Activated naive CD4-positive, alpha-beta T cell treated with anti-CD3 and anti-CD28 coated beads, Interleukin-2, amount 50 U/mL, for 24 hours (primary cell): ENCODE data around the gene SYT6.

Experiments used
- H3K27ac Mint-ChIP-seq: one replicate; pipeline ENCODE4 v1.8.0; 2021; ENCODE audit warnings: mild to moderate bottlenecking, mixed read lengths
- H3K27me3 Mint-ChIP-seq: one replicate; pipeline ENCODE4 v1.8.0; 2021; ENCODE audit warnings: mixed read lengths
- H3K36me3 Mint-ChIP-seq: one replicate; pipeline ENCODE4 v1.8.0; 2021; ENCODE audit warnings: mixed read lengths
- H3K4me1 Mint-ChIP-seq: one replicate; pipeline ENCODE4 v1.8.0; 2021; ENCODE audit warnings: mixed read lengths
- H3K4me3 Mint-ChIP-seq: one replicate; pipeline ENCODE4 v1.8.0; 2021; ENCODE audit warnings: mild to moderate bottlenecking, mixed read lengths
- H3K9me3 Mint-ChIP-seq: one replicate; pipeline ENCODE4 v1.8.0; 2021; ENCODE audit warnings: mixed read lengths

SYT6 gene

DNA sequence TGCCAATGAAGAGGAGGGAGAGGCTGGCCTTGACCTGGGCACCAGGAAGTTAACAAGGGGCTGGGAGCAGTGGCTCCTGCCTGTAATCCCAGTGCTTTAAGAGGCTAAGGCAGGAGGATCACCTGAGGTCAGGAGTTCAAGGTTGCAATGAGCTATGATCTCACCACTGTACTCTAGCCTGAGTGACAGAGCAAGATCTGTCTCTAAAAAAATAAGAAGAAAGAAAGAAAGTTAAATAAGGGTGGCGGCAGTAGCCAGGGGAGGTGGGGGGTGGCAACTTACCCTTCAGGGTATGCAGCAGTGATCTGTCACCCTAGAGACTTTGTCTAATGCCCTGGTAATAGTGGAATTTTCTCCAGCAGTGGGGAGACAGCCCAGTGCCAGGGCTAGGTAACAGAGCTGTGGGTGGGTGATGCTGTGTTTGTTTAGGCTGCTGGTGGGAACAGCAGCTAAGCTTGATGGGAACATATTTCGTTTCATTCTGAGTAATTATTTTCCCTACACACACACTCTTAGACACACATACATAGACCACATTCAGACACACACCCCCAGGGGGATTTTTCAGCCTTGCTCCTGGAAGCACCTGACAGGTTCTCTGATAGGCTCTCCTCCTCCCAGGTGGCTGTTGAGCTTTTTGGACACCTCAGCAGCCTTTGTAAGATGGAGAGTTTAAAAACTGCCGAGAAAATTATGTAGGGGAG is 11.3 kb upstream of the SYT6 start:
- no peaks in the 10 kb centered on the region for H3K36me3 Mint-ChIP-seq
- no peaks in the 10 kb centered on the region for H3K9me3 Mint-ChIP-seq
- no peaks in the 10 kb centered on the region for H3K4me1 Mint-ChIP-seq
- H3K4me3 Mint-ChIP-seq: no peak overlapping the region
- H3K27ac Mint-ChIP-seq: no peak overlapping the region
- H3K27me3 Mint-ChIP-seq: peaks cover 14% of the 10 kb centered on the region

DNA sequence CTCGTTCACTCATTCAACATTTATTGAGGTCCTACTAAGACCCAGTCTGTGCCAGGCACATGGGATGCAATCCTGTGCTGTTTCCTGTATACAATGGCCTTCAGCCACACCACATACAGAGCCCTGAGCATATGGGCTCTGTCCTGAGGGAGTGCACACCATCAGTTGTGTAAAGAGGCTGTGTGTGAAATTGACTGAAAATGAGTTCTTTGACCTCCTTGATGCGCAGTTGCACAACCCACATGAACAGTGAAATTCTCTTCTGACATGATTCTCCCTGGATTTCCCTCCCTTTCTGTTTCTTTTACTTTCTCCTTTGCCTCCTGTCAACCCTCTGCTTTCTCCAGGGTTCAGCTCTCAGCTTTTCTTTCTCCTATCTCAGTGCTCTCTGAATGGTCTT is 6.3 kb upstream of the SYT6 start:
- Mint-ChIP-seq H3K4me1 (no peaks in the 10 kb centered on the region), H3K36me3 (no peaks in the 10 kb centered on the region), H3K27me3 (peaks cover 36% of the 10 kb centered on the region)

DNA sequence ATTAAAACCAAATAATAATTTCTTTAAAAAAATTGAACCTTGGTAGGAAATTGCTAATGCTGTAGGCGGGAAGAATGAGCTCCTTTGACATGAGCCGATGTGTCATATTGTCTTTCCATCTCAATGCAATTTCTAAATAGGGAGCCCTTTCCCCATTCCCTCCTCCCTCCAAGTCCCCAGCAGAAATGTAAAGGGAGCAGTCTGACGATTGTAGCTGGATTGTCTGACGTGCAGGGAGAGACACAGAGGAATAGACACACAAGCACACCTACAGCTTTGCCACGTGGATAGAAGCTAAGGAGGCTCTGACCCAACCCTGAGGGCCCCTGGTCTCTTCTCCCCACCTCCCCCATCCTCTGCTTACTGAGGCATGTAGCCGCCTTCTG is 3.6 kb upstream of the SYT6 start:
- H3K36me3 Mint-ChIP-seq: no peaks in the 10 kb centered on the region
- no peak overlapping the region for H3K27ac Mint-ChIP-seq
- H3K4me1 Mint-ChIP-seq: peaks cover 10% of the 10 kb centered on the region
- H3K27me3 Mint-ChIP-seq: peaks cover 45% of the 10 kb centered on the region
- no peaks in the 10 kb centered on the region for H3K9me3 Mint-ChIP-seq
- no peak overlapping the region for H3K4me3 Mint-ChIP-seq

More for the DNA sequence above, 6.3 kb upstream of the SYT6 start:
- Mint-ChIP-seq H3K4me3 (no peak overlapping the region), H3K9me3 (no peaks in the 10 kb centered on the region), H3K27ac (no peak overlapping the region)

DNA sequence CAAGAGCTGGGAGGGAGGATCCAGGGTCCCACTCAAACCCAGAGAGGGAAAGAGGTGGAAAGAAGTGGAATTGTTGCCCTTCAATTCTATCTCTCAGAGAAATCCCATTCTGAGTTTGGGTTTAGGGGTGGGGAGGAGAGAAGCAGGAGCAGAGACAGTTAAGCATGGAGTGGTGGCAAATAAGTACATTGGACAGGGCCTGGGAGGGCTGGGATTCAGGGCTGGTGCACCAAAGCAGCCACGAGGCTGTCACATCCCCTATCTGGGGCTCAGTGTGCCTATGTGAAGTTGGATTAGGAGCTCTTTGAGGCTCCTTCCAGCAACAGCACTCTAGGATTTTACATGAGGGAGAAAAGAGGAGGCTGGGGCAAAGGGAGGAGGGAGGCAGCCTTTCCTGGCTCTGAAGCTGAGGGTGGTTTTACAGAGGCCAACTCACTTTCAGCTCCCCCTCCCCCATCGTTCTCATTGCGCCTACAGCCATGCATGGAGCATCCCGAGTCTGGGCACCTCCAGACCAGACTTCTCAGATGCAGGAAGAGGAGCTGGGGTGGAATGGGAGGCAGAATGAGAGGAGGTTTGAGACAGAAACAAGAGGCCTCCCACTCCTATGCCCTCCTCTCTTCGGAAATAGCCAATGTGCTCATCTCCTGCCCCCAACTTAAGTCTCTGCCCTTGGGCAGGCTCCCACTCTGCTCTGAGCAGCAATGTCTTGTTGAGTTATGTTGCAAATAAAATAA is 3.0 kb upstream of the SYT6 start:
- no peaks in the 10 kb centered on the region for H3K36me3 Mint-ChIP-seq
- peaks cover 48% of the 10 kb centered on the region for H3K27me3 Mint-ChIP-seq
- H3K27ac Mint-ChIP-seq: no peak overlapping the region
- peaks cover 10% of the 10 kb centered on the region for H3K4me1 Mint-ChIP-seq
- no peak overlapping the region for H3K4me3 Mint-ChIP-seq
- H3K9me3 Mint-ChIP-seq: no peaks in the 10 kb centered on the region

DNA sequence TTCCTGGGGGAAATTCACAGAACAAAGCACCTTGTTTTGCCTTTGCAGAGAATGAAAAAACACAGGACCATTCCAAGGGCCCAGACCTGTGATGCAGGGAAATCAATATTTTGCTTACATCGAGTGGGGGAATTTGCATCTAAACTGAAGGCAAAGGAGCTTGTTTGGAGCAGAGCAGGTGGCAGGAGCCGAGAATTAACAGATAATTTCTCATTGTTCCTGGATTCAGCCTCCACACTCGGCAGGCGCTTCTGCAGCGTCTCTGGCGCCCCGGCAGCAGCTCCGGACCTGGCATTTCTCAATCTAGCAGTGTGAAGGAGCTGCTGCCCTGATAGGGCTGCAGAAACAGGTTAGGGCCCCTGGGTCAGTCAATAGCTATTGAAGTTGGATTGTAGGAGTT is 2.0 kb upstream of the SYT6 start:
- H3K27me3 Mint-ChIP-seq: peaks cover 52% of the 10 kb centered on the region
- no peak overlapping the region for H3K27ac Mint-ChIP-seq
- H3K9me3 Mint-ChIP-seq: no peaks in the 10 kb centered on the region
- H3K36me3 Mint-ChIP-seq: no peaks in the 10 kb centered on the region
- peaks cover 10% of the 10 kb centered on the region for H3K4me1 Mint-ChIP-seq
- no peak overlapping the region for H3K4me3 Mint-ChIP-seq

DNA sequence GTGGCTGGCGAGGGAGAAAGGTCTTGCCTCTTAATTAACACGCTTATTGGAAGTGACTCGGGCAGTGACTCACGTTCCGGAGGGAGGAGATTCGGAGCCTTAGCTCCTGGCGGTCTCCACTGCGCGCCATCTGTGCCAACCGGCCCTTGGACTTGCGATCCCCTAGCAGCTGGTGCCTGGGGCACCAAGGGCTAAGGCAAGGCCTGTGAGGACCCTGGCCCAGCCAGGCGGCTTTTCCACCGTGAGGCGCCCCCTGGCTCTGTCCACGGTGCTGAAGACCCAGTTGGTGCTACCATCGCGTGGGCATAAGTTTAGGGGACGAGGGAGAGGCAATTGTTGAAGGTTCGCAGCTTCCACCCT is 1.3 kb upstream of the SYT6 start:
- peaks cover 46% of the 10 kb centered on the region for H3K27me3 Mint-ChIP-seq
- no peak overlapping the region for H3K27ac Mint-ChIP-seq
- peaks cover 10% of the 10 kb centered on the region for H3K4me1 Mint-ChIP-seq
- H3K36me3 Mint-ChIP-seq: no peaks in the 10 kb centered on the region
- H3K4me3 Mint-ChIP-seq: no peak overlapping the region
- no peaks in the 10 kb centered on the region for H3K9me3 Mint-ChIP-seq

DNA sequence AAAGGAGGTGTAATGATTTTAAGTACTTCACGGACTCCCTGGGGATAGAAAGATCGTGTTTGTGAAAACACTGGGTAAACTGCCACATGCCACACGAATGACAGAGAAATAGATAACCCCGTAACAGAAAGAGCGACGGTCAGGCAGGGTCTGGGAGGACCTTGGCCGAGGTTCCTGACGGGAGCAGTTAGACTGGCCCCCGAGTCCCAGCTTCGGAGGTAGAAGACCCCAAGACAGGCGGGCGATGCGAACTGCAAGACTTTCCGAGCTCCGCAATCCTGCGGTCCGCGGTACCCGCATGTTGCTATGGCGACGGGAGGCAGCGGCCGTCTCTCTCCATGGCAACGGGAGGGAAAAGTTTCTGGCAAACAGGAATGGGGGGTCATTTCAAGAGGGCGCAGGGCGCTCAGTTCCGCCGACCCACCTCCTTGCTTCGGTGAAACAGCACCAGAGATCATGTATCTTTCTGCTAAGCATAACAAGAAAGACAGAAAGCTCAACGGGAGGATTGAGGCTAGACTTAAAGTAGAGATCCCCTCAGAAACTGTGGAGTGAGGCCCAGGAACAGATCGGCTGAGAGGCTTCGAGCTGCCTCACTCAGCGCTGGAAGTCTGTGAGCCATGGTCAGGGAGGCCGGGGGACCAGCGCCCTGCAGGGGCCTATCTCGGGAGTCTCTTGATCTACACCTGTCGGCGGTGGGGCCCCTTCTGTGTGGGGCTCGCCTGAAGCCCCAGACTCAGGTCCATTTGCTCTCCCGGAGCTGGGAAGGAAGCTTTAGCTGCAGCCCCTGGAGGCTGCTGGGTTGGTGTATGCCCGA is 685 bp upstream of the SYT6 start:
- Mint-ChIP-seq H3K9me3 (no peaks in the 10 kb centered on the region), H3K4me1 (peaks cover 10% of the 10 kb centered on the region), H3K27ac (no peak overlapping the region), H3K4me3 (peak overlapping the region; percentile 70), H3K27me3 (peaks cover 46% of the 10 kb centered on the region), H3K36me3 (no peaks in the 10 kb centered on the region)

DNA sequence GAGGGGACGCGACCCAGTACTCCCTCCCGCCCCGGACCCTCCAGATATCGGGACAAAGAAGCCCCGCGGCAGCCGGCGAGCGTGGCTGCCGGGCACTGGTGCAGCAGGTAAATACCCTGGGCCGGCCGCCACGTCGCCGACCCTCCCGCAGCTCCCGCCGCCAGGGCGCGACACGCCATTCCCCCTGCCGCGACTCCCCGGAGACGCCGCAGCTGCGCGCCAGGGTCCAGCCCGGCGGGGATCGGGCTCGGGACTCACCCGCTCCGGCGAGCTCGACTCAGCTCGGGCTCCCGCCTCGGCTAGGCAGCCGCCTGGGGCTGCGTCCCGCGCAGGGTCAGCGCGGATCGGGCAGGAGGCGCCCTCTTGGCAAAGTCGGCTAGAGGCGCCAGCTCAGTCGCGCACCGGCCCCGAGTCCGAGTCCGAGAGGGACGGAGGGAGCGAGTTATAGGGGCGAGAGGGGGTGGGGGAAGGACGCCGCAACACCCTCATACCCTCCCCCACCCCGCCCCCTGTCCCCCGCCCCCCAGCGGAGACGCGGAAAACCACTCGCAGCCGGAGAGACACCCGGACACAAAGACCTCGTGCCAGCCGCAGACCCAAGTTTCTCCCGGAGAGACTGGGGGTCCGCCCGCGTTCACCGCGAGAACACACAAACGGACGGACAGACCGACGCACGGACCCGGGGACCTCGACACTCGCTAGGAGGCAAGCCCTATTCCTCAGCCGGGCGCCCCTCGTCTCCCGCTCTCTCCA is 985 bp downstream of the SYT6 start:
- Mint-ChIP-seq H3K27ac (no peak overlapping the region), H3K4me1 (peaks cover 10% of the 10 kb centered on the region), H3K36me3 (no peaks in the 10 kb centered on the region), H3K4me3 (peak overlapping the region; percentile 58), H3K27me3 (peaks cover 48% of the 10 kb centered on the region), H3K9me3 (no peaks in the 10 kb centered on the region)

DNA sequence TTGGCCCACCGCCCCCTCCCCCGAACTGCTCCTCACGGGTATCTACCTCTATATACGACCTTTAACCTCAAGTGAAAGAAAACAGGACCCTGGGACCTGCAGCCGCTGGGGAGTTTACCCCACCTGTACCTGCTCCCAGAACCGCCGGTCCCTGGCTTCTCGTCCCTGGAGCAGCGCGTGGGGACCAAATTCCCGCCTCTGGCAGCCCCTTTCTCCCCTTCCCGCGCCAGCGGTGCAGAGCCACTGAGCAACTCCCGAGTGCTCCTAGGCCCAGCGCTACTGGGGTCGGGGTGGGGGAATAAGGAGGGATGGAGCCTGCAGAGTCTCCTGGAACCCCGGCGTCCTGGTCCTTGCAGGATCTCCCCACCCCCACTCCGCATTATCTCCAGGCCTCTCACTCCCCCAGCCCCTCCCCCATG is 1.6 kb downstream of the SYT6 start:
- Mint-ChIP-seq H3K27me3 (peaks cover 47% of the 10 kb centered on the region), H3K27ac (no peak overlapping the region), H3K36me3 (no peaks in the 10 kb centered on the region), H3K9me3 (no peaks in the 10 kb centered on the region), H3K4me1 (peaks cover 10% of the 10 kb centered on the region), H3K4me3 (peak overlapping the region; percentile 56)

DNA sequence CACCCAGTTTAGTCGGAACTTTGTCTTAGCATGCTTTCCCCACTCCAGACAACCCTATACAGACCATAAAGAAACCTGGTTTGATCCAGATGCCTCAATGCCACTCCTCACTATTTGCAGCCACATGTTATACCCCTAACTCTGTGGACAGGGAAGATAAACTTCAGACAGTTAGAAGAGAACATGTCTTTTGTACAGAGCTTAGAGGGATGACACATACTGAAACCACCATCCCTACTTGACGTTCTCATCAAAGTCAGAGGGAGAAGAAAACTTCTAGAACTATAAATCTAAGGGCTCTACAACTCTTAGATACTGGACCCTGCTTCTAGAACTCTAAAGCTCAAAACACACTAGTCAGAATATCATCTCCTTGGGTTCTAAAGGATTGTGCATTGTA is 3.7 kb downstream of the SYT6 start:
- peaks cover 10% of the 10 kb centered on the region for H3K4me1 Mint-ChIP-seq
- no peaks in the 10 kb centered on the region for H3K36me3 Mint-ChIP-seq
- peaks cover 37% of the 10 kb centered on the region for H3K27me3 Mint-ChIP-seq
- no peak overlapping the region for H3K27ac Mint-ChIP-seq
- H3K9me3 Mint-ChIP-seq: no peaks in the 10 kb centered on the region
- H3K4me3 Mint-ChIP-seq: no peak overlapping the region

DNA sequence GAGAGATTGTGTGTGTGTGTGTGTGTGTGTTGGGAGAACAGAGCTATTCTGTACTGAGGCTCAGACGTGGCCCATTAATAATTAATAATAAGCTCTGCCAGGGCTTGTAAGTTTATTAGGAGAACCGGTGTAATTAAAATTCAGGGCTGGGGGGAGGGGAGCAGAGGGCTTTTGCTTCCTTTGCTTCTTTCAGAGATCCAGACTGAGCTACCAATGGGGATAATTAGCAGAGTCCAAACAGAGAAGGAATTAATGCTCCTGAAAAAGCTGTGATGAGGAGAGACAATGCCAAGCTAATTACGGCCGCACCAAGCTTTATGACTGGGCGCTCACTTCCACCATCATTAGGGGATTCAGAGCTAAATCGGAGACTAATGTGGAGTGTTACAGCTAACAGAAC is 4.5 kb downstream of the SYT6 start:
- Mint-ChIP-seq H3K4me1 (peaks cover 4% of the 10 kb centered on the region), H3K27me3 (peaks cover 30% of the 10 kb centered on the region), H3K9me3 (no peaks in the 10 kb centered on the region), H3K36me3 (no peaks in the 10 kb centered on the region), H3K27ac (no peak overlapping the region), H3K4me3 (no peak overlapping the region)

DNA sequence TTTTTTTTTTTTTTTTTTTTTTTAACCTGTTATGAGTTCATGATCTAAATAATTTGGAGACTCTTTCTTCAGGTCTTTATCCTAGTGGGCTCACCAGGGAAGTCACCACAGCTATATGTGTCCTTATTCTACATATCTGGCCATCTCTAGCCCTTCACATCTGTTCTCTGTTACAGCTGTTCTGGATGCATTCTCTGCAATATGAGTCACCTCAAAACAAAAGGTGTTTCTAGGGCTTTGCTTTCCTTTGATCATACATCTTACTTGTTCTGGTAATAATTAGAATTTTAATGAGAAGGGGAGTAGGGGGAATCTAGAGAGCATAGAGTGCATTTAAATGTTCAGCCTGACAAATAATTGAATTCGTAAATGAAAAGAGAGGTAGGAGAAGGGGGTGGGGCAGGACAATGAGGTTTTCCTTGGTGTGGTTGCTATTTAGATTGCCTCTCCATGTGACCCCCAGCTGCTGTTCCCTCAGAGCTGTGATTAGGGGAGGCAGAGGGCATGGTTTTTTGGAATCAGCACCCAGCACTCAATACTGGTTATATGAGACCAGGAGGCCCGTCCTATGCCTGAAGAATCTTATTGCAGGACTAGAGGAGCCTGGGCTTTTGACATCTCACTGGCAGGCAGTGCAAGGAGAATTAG is 8.0 kb downstream of the SYT6 start:
- Mint-ChIP-seq H3K4me3 (no peak overlapping the region), H3K36me3 (no peaks in the 10 kb centered on the region), H3K27ac (no peak overlapping the region)

DNA sequence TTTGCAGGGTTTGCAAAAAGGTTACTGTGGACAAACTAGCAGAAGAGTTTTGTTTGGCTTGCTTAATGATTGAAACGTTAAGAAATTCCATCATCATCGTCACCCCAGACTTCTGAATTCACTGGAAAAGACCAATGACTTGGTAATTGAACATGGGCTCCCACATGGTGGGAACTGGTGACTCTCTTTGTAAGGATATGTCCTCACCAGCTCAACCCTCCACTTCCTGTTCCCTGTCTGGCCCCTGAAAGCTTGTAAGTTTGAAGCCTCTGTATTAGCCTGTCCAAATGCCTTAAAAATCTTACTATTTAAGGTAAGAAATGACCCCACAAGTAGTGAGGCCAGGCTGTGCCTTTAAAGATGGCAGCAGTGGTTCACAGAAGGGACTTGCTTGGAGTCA is 9.7 kb downstream of the SYT6 start:
- Mint-ChIP-seq H3K36me3 (no peaks in the 10 kb centered on the region), H3K27me3 (peaks cover 13% of the 10 kb centered on the region), H3K9me3 (no peaks in the 10 kb centered on the region), H3K27ac (no peak overlapping the region), H3K4me1 (no peaks in the 10 kb centered on the region), H3K4me3 (no peak overlapping the region)

More for the DNA sequence above, 8.0 kb downstream of the SYT6 start:
- H3K4me1 Mint-ChIP-seq: no peaks in the 10 kb centered on the region
- H3K27me3 Mint-ChIP-seq: peaks cover 14% of the 10 kb centered on the region
- H3K9me3 Mint-ChIP-seq: no peaks in the 10 kb centered on the region

DNA sequence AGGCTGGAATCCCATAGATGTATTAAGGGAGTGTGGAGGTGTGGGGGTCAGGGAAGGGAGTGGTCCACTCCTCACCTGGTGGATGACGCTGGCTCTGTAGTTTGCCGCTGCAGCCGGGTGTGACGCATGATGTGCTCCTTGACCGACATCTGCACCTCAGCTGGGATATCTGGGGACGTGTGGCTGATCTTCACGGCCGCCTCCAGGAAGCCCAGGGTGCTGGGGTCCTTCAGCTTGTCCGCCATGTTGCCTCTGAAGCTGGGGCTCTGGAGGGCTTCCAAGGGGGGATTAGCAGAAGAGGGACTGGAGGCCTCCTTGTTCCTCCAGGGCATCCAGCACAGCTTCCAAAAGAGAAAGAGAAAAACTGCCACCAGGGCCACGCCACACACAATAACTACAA is 14.1 kb downstream of the SYT6 start:
- no peaks in the 10 kb centered on the region for H3K4me1 Mint-ChIP-seq
- H3K27me3 Mint-ChIP-seq: peaks cover 4% of the 10 kb centered on the region
- H3K9me3 Mint-ChIP-seq: no peaks in the 10 kb centered on the region
- H3K4me3 Mint-ChIP-seq: no peak overlapping the region
- H3K36me3 Mint-ChIP-seq: no peaks in the 10 kb centered on the region
- H3K27ac Mint-ChIP-seq: no peak overlapping the region

DNA sequence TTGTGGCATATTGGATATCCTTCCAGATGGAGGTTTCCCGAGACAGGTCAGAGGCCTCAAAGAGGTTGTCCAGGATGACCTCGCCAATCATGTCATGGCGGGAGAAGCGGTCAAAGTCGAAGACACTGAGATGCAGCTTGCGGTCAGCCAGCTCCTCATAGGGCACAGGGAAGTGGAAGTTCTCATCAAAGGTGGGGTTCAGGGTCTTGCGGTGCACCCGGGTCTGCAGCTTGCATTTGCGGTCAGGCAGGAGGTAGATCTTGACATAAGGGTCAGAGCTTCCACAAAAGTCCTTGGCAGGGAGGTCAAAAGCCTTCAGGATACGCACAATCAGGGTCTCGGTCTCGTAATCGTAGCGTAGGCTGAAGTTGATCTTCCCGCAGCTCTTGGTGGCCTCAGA is 16.2 kb downstream of the SYT6 start:
- no peaks in the 10 kb centered on the region for H3K4me1 Mint-ChIP-seq

More for the DNA sequence above, 16.2 kb downstream of the SYT6 start:
- Mint-ChIP-seq H3K36me3 (no peaks in the 10 kb centered on the region), H3K4me3 (no peak overlapping the region), H3K27ac (no peak overlapping the region), H3K27me3 (peaks cover 4% of the 10 kb centered on the region), H3K9me3 (no peaks in the 10 kb centered on the region)
